HG03196 (cell line): ENCODE data around the gene BMP7.
"Not testable (repeated sequence)": the region's sequence is repeated elsewhere in the genome, so short reads cannot be mapped to it uniquely, and the experiment has no call there.

Source experiments
- ATAC-seq: cut with Tn5 transposase; IDR thresholded peaks from one replicate; pipeline ENCODE4 v1.9.1; 2021; ENCODE audit not compliant: unreplicated experiment

BMP7 gene

GRCh38 chr20:57288651-57289277, 22.3 kb upstream of the BMP7 start:
- ATAC-seq = no peak

- no peak for ATAC-seq
Measured at GRCh38 chr20:57287901-57288300, 21.5 kb upstream of the BMP7 start.

- no peak for ATAC-seq
Measured at GRCh38 chr20:57287007-57287880, 20.8 kb upstream of the BMP7 start.

GRCh38 chr20:57283860-57284259, 17.4 kb upstream of the BMP7 start:
- ATAC-seq = no peak

- no peak for ATAC-seq
Measured at GRCh38 chr20:57282670-57283361, 16.4 kb upstream of the BMP7 start.

GRCh38 chr20:57281900-57282299, 15.5 kb upstream of the BMP7 start:
- no peak for ATAC-seq

- no peak for ATAC-seq
Measured at GRCh38 chr20:57280221-57280620, 13.8 kb upstream of the BMP7 start.

- ATAC-seq = not testable (repeated sequence)
Measured at GRCh38 chr20:57279548-57279947, 13.1 kb upstream of the BMP7 start.

- ATAC-seq = no peak
Measured at GRCh38 chr20:57278457-57278856, 12.0 kb upstream of the BMP7 start.

- no peak for ATAC-seq
Measured at GRCh38 chr20:57277398-57278105, 11.1 kb upstream of the BMP7 start.

GRCh38 chr20:57276221-57276620, 9.8 kb upstream of the BMP7 start:
- ATAC-seq = no peak

- ATAC-seq = no peak
Measured at GRCh38 chr20:57275813-57276212, 9.4 kb upstream of the BMP7 start.

GRCh38 chr20:57275334-57275733, 8.9 kb upstream of the BMP7 start:
- no peak for ATAC-seq

- no peak for ATAC-seq
Measured at GRCh38 chr20:57274846-57275245, 8.4 kb upstream of the BMP7 start.

- ATAC-seq = no peak
Measured at GRCh38 chr20:57274299-57274698, 7.9 kb upstream of the BMP7 start.

GRCh38 chr20:57272883-57273535, 6.6 kb upstream of the BMP7 start:
- no peak for ATAC-seq

- ATAC-seq = no peak
Measured at GRCh38 chr20:57270204-57270984, 4.0 kb upstream of the BMP7 start.

GRCh38 chr20:57269148-57269984, 2.9 kb upstream of the BMP7 start:
- ATAC-seq = no peak
